T-helper 1 cell (primary cell): Measurements from ENCODE around the gene TMEM242.

Experiments
- DNase-seq, 5 donors: peaks; one replicate each; pipeline ENCODE4 v3.0.0-alpha.2; 2012 to 2020

TMEM242 gene

GRCh38 chr6:157246771-157247484 lies 76.4 kb downstream of the TMEM242 start:
- no peak for DNase-seq

GRCh38 chr6:157246048-157246630 lies 77.2 kb downstream of the TMEM242 start:
- no peak for DNase-seq

- DNase-seq = no peak
Observed at GRCh38 chr6:157245436-157245835, 77.9 kb downstream of the TMEM242 start.

DNA sequence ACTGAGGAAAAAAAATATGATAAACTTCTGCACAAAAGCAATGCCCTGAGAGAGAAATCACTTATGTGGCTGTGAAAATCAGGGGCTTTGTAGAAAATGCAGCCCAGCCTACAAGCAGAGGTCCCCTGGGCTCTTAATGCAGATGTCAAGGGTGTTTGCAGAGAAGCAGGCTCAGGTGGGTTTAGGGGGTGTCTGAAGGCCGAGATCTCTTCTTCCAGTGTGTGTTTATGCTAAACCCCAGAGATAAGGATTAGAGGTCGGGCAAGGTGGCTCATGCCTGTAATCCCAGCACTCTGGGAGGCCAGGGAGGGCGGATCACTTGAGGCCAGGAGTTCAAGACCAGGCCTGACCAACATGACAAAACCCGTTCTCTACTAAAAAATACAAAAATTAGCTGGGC lies 78.5 kb downstream of the TMEM242 start:
- no peak for DNase-seq

DNA sequence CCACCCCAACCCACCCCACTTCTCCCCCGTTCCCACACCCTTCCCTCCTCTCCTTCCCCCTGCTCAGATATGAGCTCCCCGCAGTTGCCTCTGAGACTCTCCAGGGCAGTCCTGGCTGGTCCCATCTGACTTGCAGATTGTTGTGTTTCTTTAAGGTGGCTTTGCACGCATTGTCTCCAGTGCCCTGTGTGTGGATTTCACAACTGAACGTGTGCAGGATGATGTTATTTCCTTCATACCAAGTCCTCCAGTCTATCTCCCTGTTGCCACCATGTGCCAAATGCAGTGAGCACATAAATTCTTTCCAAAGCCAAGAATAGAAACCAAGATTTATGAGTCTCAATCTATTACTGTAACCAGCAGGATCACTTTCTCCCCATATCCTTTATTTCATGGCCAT lies 79.1 kb downstream of the TMEM242 start:
- DNase-seq = no peak

- no peak for DNase-seq
Observed at GRCh38 chr6:157242791-157243190, 80.5 kb downstream of the TMEM242 start.

DNA sequence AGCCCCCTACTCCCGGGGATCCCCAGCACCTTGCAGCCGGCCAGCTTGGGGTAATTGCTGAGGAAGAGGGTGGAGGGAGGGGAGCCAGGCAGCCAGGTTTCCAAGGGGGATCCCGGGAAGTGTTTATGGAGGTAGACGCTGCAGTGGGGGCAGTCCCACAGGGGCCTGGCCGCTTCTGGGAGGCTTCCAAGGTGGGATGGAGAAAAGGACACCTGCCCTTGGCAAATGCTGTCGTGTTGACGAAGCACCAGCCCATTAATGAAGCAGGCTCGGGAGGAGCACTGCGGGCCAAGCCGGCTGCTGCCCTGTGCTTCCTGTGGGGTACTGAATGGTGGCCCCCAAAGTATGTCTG lies 82.4 kb downstream of the TMEM242 start:
- no peak for DNase-seq

GRCh38 chr6:157240059-157240959 lies 83.0 kb downstream of the TMEM242 start:
- no peak for DNase-seq

DNA sequence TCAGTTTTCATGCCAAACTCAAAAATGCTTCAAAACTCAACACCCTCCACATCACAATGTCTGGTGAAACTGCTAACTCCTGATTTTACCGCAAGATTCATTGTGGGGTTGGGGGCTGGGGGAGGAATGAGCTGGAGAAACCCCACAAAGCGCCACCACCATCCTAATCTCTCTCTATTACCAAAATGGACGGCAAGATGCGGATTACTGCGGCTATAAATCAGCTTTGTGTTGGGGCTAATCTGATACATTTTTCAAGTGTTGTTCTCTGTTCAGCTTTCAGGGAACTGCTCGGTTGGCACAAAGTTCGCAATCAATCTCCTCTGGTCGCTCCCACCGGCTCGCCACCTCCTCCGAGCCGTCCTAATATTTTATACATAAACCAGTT lies 83.7 kb downstream of the TMEM242 start:
- DNase-seq = no peak
